ENCODE results near the gene MRPL23.

Gene MRPL23

DNA sequence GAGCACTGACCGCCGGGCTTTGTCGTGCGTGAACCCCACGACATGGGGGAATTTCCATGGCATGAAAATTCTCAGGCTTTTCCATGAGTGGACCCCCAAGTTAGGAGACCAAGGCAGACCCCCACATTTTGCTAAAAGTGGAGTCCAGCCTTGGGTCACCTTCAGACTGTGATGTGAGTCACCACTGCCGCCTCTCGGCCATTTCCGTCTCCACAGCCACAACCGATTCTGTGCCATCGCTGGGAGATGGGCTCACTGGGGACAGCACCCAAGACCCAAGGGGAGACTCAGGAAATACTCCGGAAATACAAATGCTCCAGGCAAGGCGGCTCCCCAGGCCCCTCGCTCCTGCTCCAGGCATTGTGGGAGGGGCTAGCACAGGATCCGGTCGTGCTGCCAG, 51.7 kb downstream of the MRPL23 start:
- H3K4me3 ChIP-seq (ENCODE audit: control insufficient read depth, low read depth, low read length): no peak overlapping the region
- no peak for DNase-seq (ENCODE audit: low read depth)
- no peak for TF ChIP-seq CTCF (conservative IDR thresholded peaks at IDR 0.05; ENCODE audit: control insufficient read depth, insufficient read depth, low read depth, low read length)

- no peak overlapping the region for H3K4me3 ChIP-seq (ENCODE audit: control insufficient read depth, low read depth, low read length)
- no peak for DNase-seq (ENCODE audit: low read depth)
- TF ChIP-seq CTCF (conservative IDR thresholded peaks at IDR 0.05; ENCODE audit: control insufficient read depth, insufficient read depth, low read depth, low read length): no peak
These were observed 55.1 kb downstream of the MRPL23 start for GRCh38 chr11:2002042-2002776.

DNA sequence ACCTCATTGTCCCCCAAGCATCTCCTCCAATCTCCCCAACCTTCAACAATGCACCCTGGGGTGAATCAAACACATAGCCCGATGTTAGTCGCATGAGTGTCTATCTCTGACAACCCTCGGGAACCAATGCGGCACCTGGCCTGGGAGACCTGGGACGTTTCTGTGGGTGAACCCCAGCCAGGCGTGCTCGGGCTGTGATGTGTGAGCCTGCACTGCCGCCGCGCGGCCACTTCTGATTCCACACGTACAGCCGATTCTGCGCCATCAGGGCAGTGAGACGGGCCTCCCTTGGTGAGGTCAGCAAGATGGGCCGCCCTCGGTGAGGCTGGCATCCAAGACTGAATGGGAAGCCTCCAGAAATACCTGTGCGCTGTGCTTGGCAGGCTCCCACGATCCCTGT, 55.7 kb downstream of the MRPL23 start:
- H3K4me3 ChIP-seq (ENCODE audit: control insufficient read depth, low read depth, low read length): no peak overlapping the region
- no peak for DNase-seq (ENCODE audit: low read depth)
- TF ChIP-seq CTCF (conservative IDR thresholded peaks at IDR 0.05; ENCODE audit: control insufficient read depth, insufficient read depth, low read depth, low read length): no peak

GRCh38 chr11:2004466-2004865, 57.3 kb downstream of the MRPL23 start:
- TF ChIP-seq CTCF (conservative IDR thresholded peaks at IDR 0.05; ENCODE audit: control insufficient read depth, insufficient read depth, low read depth, low read length): no peak
- no peak overlapping the region for H3K4me3 ChIP-seq (ENCODE audit: control insufficient read depth, low read depth, low read length)
- no peak for DNase-seq (ENCODE audit: low read depth)

All from fibroblast of mammary gland (primary cell).